Astrocyte of the cerebellum (primary cell): ENCODE results near the gene UBL5.

ENCODE experiments used
- DNase-seq: peaks from one replicate; pipeline ENCODE4 v3.0.0-alpha.2; 2011; ENCODE audit warnings: low read depth
- H3K4me3 ChIP-seq: 2 replicates; pipeline ENCODE4 v1.5.1; 2011; ENCODE audit warnings: mild to moderate bottlenecking, low read depth, low read length, moderate library complexity
- CTCF ChIP-seq: IDR thresholded peaks from 2 replicates; pipeline ENCODE4 v1.5.1; 2012; ENCODE audit warnings: low read length, low read depth, moderate library complexity, mild to moderate bottlenecking; ENCODE audit errors: missing control alignments
- in situ Hi-C: cut with HindIII; loops from 2 replicates; pipeline ENCODE4 v1.10.0; 2017; ENCODE audit warnings: low sequenced_read_pairs

UBL5 gene

GRCh38 chr19:9856609-9857008 is 28.9 kb downstream of the UBL5 start:
- TF ChIP-seq CTCF = no peak
- in situ Hi-C loops = no loop called here
- no peak for DNase-seq
- no peak overlapping the region for H3K4me3 ChIP-seq

- in situ Hi-C loops = no loop called here
- DNase-seq = no peak
- TF ChIP-seq CTCF = no peak
- no peak overlapping the region for H3K4me3 ChIP-seq
These were observed 29.5 kb downstream of the UBL5 start for GRCh38 chr19:9857076-9857721.

GRCh38 chr19:9857920-9858746 is 30.4 kb downstream of the UBL5 start:
- in situ Hi-C loops = no loop called here

GRCh38 chr19:9858766-9859165 is 31.0 kb downstream of the UBL5 start:
- DNase-seq = no peak
- H3K4me3 ChIP-seq = no peak overlapping the region
- no peak for TF ChIP-seq CTCF
- in situ Hi-C loops = no loop called here

More at GRCh38 chr19:9857920-9858746, 30.4 kb downstream of the UBL5 start:
- H3K4me3 ChIP-seq = no peak overlapping the region
- DNase-seq = no peak
- no peak for TF ChIP-seq CTCF

GRCh38 chr19:9860407-9860806 is 32.7 kb downstream of the UBL5 start:
- in situ Hi-C loops = no loop called here
- no peak for DNase-seq
- H3K4me3 ChIP-seq = no peak overlapping the region
- no peak for TF ChIP-seq CTCF

GRCh38 chr19:9861503-9861902 is 33.8 kb downstream of the UBL5 start:
- no peak overlapping the region for H3K4me3 ChIP-seq
- no peak for DNase-seq
- in situ Hi-C loops = no loop called here
- TF ChIP-seq CTCF = no peak
